T-helper 2 cell treated with Interferon-gamma antibody and Interleukin-4, amounts not matched to agents 5 μg/mL and 100 μg/mL, for 36 hours (primary cell): ENCODE data around the gene PCSK1.
"Not testable (repeated sequence)": the region's sequence is repeated elsewhere in the genome, so short reads cannot be mapped to it uniquely, and the experiment has no call there.

Source experiments
- DNase-seq: peaks from one replicate; pipeline ENCODE4 v3.0.0; 2021; ENCODE audit warnings: low spot score
- H3K27ac Mint-ChIP-seq: one replicate; pipeline ENCODE4 v1.8.0; 2021; ENCODE audit warnings: mild to moderate bottlenecking, mixed read lengths
- H3K27me3 Mint-ChIP-seq: one replicate; pipeline ENCODE4 v1.8.0; 2021; ENCODE audit warnings: low read depth, mixed read lengths
- H3K36me3 Mint-ChIP-seq: one replicate; pipeline ENCODE4 v1.8.0; 2021; ENCODE audit warnings: low read depth, mixed read lengths
- H3K4me1 Mint-ChIP-seq: one replicate; pipeline ENCODE4 v1.8.0; 2021; ENCODE audit warnings: low read depth, mixed read lengths
- H3K4me3 Mint-ChIP-seq: one replicate; pipeline ENCODE4 v1.8.0; 2022; ENCODE audit warnings: mild to moderate bottlenecking, moderate library complexity, mixed read lengths
- H3K9me3 Mint-ChIP-seq: one replicate; pipeline ENCODE4 v1.8.0; 2021; ENCODE audit warnings: mixed read lengths

PCSK1 gene

GRCh38 chr5:96408210-96408777, 24.8 kb downstream of the PCSK1 start:
- Mint-ChIP-seq H3K27ac (no peak overlapping the region), H3K27me3 (no peaks in the 10 kb centered on the region), H3K36me3 (no peaks in the 10 kb centered on the region), H3K4me1 (no peaks in the 10 kb centered on the region), H3K9me3 (no peaks in the 10 kb centered on the region), H3K4me3 (no peak overlapping the region)
- no peak for DNase-seq

- no peaks in the 10 kb centered on the region for H3K4me1 Mint-ChIP-seq
- DNase-seq = no peak
- no peak overlapping the region for H3K4me3 Mint-ChIP-seq
- no peaks in the 10 kb centered on the region for H3K36me3 Mint-ChIP-seq
- no peak overlapping the region for H3K27ac Mint-ChIP-seq
- H3K9me3 Mint-ChIP-seq = no peaks in the 10 kb centered on the region
- H3K27me3 Mint-ChIP-seq = no peaks in the 10 kb centered on the region
Measured at GRCh38 chr5:96407436-96407835, 25.6 kb downstream of the PCSK1 start.

GRCh38 chr5:96404191-96404867, 28.7 kb downstream of the PCSK1 start:
- H3K27ac Mint-ChIP-seq = no peak overlapping the region
- no peak overlapping the region for H3K4me3 Mint-ChIP-seq
- no peaks in the 10 kb centered on the region for H3K9me3 Mint-ChIP-seq
- no peaks in the 10 kb centered on the region for H3K4me1 Mint-ChIP-seq
- DNase-seq = no peak
- H3K27me3 Mint-ChIP-seq = no peaks in the 10 kb centered on the region
- H3K36me3 Mint-ChIP-seq = no peaks in the 10 kb centered on the region

GRCh38 chr5:96402500-96402899, 30.5 kb downstream of the PCSK1 start:
- H3K36me3 Mint-ChIP-seq = no peaks in the 10 kb centered on the region
- H3K4me1 Mint-ChIP-seq = no peaks in the 10 kb centered on the region
- no peak for DNase-seq
- peaks cover 6% of the 10 kb centered on the region for H3K27me3 Mint-ChIP-seq
- H3K9me3 Mint-ChIP-seq = no peaks in the 10 kb centered on the region
- no peak overlapping the region for H3K4me3 Mint-ChIP-seq
- no peak overlapping the region for H3K27ac Mint-ChIP-seq

- Mint-ChIP-seq H3K9me3 (no peaks in the 10 kb centered on the region), H3K36me3 (no peaks in the 10 kb centered on the region), H3K4me1 (no peaks in the 10 kb centered on the region), H3K27ac (no peak overlapping the region), H3K4me3 (no peak overlapping the region), H3K27me3 (peaks cover 11% of the 10 kb centered on the region)
- no peak for DNase-seq
Measured at GRCh38 chr5:96396878-96397277, 36.2 kb downstream of the PCSK1 start.

- peaks cover 17% of the 10 kb centered on the region for H3K27me3 Mint-ChIP-seq
- not testable (repeated sequence) for H3K4me1 Mint-ChIP-seq, H3K9me3 Mint-ChIP-seq
Measured at GRCh38 chr5:96395295-96395694, 37.8 kb downstream of the PCSK1 start.

GRCh38 chr5:96391921-96392320, 41.1 kb downstream of the PCSK1 start:
- Mint-ChIP-seq H3K27me3 (peaks cover 22% of the 10 kb centered on the region), H3K27ac (no peak overlapping the region), H3K9me3 (no peaks in the 10 kb centered on the region), H3K4me3 (no peak overlapping the region), H3K36me3 (no peaks in the 10 kb centered on the region), H3K4me1 (no peaks in the 10 kb centered on the region)
- DNase-seq = no peak

More at GRCh38 chr5:96395295-96395694, 37.8 kb downstream of the PCSK1 start:
- not testable (repeated sequence) for H3K4me3 Mint-ChIP-seq, H3K27ac Mint-ChIP-seq, H3K36me3 Mint-ChIP-seq, DNase-seq

- Mint-ChIP-seq H3K27ac (no peak overlapping the region), H3K4me3 (no peak overlapping the region), H3K36me3 (no peaks in the 10 kb centered on the region), H3K9me3 (no peaks in the 10 kb centered on the region), H3K27me3 (peaks cover 30% of the 10 kb centered on the region), H3K4me1 (no peaks in the 10 kb centered on the region)
- DNase-seq = no peak
Measured at GRCh38 chr5:96388176-96388575, 44.9 kb downstream of the PCSK1 start.

- no peak overlapping the region for H3K4me3 Mint-ChIP-seq
- no peaks in the 10 kb centered on the region for H3K9me3 Mint-ChIP-seq
- no peak overlapping the region for H3K27ac Mint-ChIP-seq
- no peaks in the 10 kb centered on the region for H3K4me1 Mint-ChIP-seq
- H3K27me3 Mint-ChIP-seq = peaks cover 30% of the 10 kb centered on the region
- DNase-seq = no peak
- no peaks in the 10 kb centered on the region for H3K36me3 Mint-ChIP-seq
Measured at GRCh38 chr5:96387616-96388015, 45.4 kb downstream of the PCSK1 start.

GRCh38 chr5:96385538-96385937, 47.5 kb downstream of the PCSK1 start:
- H3K4me1 Mint-ChIP-seq = peaks cover 2% of the 10 kb centered on the region
- H3K4me3 Mint-ChIP-seq = no peak overlapping the region
- no peaks in the 10 kb centered on the region for H3K9me3 Mint-ChIP-seq
- H3K27me3 Mint-ChIP-seq = peaks cover 32% of the 10 kb centered on the region
- no peak for DNase-seq
- H3K36me3 Mint-ChIP-seq = no peaks in the 10 kb centered on the region
- H3K27ac Mint-ChIP-seq = no peak overlapping the region

GRCh38 chr5:96384353-96384752, 48.7 kb downstream of the PCSK1 start:
- no peak overlapping the region for H3K27ac Mint-ChIP-seq
- no peak for DNase-seq
- H3K4me3 Mint-ChIP-seq = no peak overlapping the region
- H3K27me3 Mint-ChIP-seq = peaks cover 27% of the 10 kb centered on the region
- H3K4me1 Mint-ChIP-seq = peaks cover 2% of the 10 kb centered on the region
- H3K36me3 Mint-ChIP-seq = no peaks in the 10 kb centered on the region
- H3K9me3 Mint-ChIP-seq = no peaks in the 10 kb centered on the region

GRCh38 chr5:96381526-96381925, 51.5 kb downstream of the PCSK1 start:
- H3K4me1 Mint-ChIP-seq = peaks cover 2% of the 10 kb centered on the region
- H3K27me3 Mint-ChIP-seq = peaks cover 26% of the 10 kb centered on the region
- no peak overlapping the region for H3K27ac Mint-ChIP-seq
- no peak overlapping the region for H3K4me3 Mint-ChIP-seq
- DNase-seq = no peak
- no peaks in the 10 kb centered on the region for H3K9me3 Mint-ChIP-seq
- no peaks in the 10 kb centered on the region for H3K36me3 Mint-ChIP-seq

GRCh38 chr5:96379896-96380295, 53.2 kb downstream of the PCSK1 start:
- H3K4me1 Mint-ChIP-seq = peaks cover 2% of the 10 kb centered on the region
- no peaks in the 10 kb centered on the region for H3K36me3 Mint-ChIP-seq
- no peak overlapping the region for H3K4me3 Mint-ChIP-seq
- no peak overlapping the region for H3K27ac Mint-ChIP-seq
- no peak for DNase-seq
- peaks cover 28% of the 10 kb centered on the region for H3K27me3 Mint-ChIP-seq
- no peaks in the 10 kb centered on the region for H3K9me3 Mint-ChIP-seq

GRCh38 chr5:96377597-96377996, 55.5 kb downstream of the PCSK1 start:
- H3K27ac Mint-ChIP-seq = no peak overlapping the region
- no peaks in the 10 kb centered on the region for H3K9me3 Mint-ChIP-seq
- peaks cover 2% of the 10 kb centered on the region for H3K4me1 Mint-ChIP-seq
- peaks cover 34% of the 10 kb centered on the region for H3K27me3 Mint-ChIP-seq
- H3K4me3 Mint-ChIP-seq = no peak overlapping the region
- DNase-seq = no peak
- no peaks in the 10 kb centered on the region for H3K36me3 Mint-ChIP-seq

- no peaks in the 10 kb centered on the region for H3K36me3 Mint-ChIP-seq
- H3K27ac Mint-ChIP-seq = no peak overlapping the region
- H3K4me3 Mint-ChIP-seq = no peak overlapping the region
- H3K27me3 Mint-ChIP-seq = peaks cover 36% of the 10 kb centered on the region
- DNase-seq = no peak
- H3K9me3 Mint-ChIP-seq = no peaks in the 10 kb centered on the region
- peaks cover 2% of the 10 kb centered on the region for H3K4me1 Mint-ChIP-seq
Measured at GRCh38 chr5:96377167-96377566, 55.9 kb downstream of the PCSK1 start.
